Measurements from ENCODE around the gene OR4F17. TPM values are rescaled to one million over a fixed set of nuclear protein-coding genes. Genes with fewer than 3 reads are reported as not detected.
"Not testable (repeated sequence)": the region's sequence is repeated elsewhere in the genome, so short reads cannot be mapped to it uniquely, and the experiment has no call there.

OR4F17 gene, protein sequence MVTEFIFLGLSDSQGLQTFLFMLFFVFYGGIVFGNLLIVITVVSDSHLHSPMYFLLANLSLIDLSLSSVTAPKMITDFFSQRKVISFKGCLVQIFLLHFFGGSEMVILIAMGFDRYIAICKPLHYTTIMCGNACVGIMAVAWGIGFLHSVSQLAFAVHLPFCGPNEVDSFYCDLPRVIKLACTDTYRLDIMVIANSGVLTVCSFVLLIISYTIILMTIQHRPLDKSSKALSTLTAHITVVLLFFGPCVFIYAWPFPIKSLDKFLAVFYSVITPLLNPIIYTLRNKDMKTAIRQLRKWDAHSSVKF
- total RNA-seq (2014; rRNA removed; shearing (Covaris generic); ENCODE audit: low replicate concordance): not detected in 2 replicates

DNA sequence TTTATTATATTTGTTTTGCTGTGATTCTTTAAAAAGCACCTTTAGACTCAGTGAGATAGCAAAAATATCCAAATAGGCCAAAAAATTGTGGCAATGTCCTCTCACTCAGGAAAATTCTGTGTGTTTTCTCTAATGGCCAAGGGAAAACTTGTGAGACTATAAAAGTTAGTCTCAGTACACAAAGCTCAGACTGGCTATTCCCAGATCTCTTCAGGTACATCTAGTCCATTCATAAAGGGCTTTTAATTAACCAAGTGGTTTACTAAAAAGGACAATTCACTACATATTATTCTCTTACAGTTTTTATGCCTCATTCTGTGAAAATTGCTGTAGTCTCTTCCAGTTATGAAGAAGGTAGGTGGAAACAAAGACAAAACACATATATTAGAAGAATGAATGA is at the start of gene OR4F17:
OR4F17 (plus strand) TSS at position 301 of the 400 bp plus-strand sequence. CDS start 3,575 bp downstream, outside the sequence.
- not testable (repeated sequence) for H3K4me3 ChIP-seq, H3K27me3 ChIP-seq, DNase-seq, H3K9me3 ChIP-seq, H3K36me3 ChIP-seq

DNA sequence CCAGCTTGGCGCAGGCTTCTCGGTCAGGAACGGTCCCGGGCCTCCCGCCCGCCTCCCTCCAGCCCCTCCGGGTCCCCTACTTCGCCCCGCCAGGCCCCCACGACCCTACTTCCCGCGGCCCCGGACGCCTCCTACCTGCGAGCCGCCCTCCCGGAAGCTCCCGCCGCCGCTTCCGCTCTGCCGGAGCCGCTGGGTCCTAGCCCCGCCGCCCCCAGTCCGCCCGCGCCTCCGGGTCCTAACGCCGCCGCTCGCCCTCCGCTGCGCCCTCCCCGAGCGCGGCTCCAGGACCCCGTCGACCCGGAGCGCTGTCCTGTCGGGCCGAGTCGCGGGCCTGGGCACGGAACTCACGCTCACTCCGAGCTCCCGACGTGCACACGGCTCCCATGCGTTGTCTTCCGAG is 36.1 kb upstream of the OR4F17 start:
- H3K4me3 ChIP-seq, H3K36me3 ChIP-seq, H3K27me3 ChIP-seq, H3K9me3 ChIP-seq: not testable (repeated sequence)
- peak; percentile 45 for DNase-seq

DNA sequence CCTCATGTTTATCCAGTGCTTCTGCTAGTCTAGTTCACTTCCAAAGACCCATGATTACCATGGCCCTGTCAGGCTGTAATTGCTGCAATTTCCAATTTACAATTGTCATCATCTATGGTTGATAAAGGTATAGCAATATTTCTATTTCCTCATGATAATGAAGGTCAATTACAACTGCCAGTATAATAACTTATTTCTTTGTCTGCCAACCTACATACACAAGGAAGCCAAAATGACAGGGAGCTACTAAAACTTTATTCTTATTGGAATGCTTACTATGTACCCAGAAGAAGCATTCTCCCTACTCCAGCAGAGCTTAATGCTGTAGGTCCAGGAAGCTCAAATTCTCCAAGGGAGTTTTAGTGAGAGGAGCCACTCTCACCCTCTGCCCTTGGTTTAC is 24.0 kb upstream of the OR4F17 start:
- DNase-seq, H3K9me3 ChIP-seq, H3K4me3 ChIP-seq, H3K36me3 ChIP-seq, H3K27me3 ChIP-seq: not testable (repeated sequence)

DNA sequence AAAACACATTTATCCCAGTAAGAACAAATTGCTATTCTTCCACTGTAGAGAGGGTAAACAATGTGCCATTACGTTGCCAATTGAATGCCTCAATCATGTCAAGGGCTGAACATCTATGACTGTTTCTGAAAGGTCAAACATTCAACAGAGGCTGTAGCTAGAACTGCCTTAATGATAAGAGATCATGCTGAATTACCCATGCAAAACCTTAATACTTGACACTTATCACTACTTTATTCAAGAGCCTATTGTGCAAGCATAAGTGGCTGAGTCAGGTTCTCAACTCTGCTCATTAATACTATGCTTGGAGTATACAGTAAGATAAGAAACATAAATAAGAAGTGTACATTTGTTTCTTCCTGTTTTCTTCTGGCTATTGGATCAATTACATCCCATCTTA is 23.3 kb upstream of the OR4F17 start:
- not testable (repeated sequence) for H3K27me3 ChIP-seq, DNase-seq

DNA sequence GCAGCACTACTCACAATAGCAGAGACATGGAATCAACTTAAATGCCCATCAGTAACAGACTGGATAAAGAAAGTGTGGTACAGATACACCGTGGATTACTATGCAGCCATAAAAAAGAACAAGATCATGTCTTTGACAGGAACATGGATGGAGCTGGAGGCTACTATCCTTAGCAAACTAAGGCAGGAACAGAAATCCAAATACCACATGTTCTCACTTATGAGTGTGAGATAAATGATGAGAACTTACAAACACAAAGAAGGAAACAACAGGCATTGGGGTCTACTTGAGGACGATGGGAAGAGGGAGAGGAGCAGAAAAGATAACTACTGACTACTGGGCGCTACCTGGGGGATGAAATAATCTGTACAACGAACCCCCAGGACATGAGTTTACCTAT is 16.2 kb upstream of the OR4F17 start:
- not testable (repeated sequence) for H3K36me3 ChIP-seq, H3K4me3 ChIP-seq, DNase-seq, H3K9me3 ChIP-seq, H3K27me3 ChIP-seq

More for the DNA sequence above, 23.3 kb upstream of the OR4F17 start:
- not testable (repeated sequence) for H3K36me3 ChIP-seq, H3K4me3 ChIP-seq, H3K9me3 ChIP-seq

DNA sequence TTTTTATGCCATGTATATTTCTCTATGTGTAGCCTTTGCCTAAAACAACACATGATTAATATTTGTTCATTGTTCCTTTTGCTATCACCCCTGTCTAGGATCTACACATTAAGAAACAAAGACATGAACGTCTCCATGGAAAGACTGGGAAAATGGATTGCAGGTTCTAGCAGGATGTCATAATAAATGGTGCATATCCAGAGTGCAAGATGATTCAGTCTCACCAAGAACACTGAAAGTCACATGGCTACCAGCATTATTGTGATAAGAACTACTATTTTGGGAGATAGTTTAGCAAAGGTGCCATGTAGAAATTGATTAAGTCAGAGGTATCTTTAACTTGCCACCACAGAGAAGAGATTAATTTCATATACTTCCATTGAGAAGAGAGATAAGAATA is 12.1 kb upstream of the OR4F17 start:
- H3K4me3 ChIP-seq, H3K36me3 ChIP-seq, DNase-seq, H3K9me3 ChIP-seq, H3K27me3 ChIP-seq: not testable (repeated sequence)

DNA sequence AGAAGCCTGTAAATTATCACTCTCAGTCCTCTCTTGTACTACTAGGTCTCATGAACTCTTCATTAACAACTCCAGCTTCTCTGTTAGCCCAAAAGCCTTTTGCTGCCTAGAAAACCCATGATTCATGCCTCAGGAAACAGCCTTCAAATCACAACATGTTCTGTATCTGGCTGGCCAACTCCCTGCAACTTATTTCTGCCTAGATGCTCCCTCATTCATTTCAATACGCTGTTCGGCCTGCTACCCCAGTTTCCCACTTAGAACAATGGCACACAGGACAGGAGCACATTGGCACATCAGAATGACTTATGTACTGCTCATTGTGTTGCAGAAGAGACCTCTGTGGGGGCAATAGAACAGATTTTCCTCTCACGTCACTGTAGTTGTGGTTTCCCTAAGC is 9.3 kb upstream of the OR4F17 start:
- H3K9me3 ChIP-seq, H3K4me3 ChIP-seq, DNase-seq, H3K27me3 ChIP-seq, H3K36me3 ChIP-seq: not testable (repeated sequence)

DNA sequence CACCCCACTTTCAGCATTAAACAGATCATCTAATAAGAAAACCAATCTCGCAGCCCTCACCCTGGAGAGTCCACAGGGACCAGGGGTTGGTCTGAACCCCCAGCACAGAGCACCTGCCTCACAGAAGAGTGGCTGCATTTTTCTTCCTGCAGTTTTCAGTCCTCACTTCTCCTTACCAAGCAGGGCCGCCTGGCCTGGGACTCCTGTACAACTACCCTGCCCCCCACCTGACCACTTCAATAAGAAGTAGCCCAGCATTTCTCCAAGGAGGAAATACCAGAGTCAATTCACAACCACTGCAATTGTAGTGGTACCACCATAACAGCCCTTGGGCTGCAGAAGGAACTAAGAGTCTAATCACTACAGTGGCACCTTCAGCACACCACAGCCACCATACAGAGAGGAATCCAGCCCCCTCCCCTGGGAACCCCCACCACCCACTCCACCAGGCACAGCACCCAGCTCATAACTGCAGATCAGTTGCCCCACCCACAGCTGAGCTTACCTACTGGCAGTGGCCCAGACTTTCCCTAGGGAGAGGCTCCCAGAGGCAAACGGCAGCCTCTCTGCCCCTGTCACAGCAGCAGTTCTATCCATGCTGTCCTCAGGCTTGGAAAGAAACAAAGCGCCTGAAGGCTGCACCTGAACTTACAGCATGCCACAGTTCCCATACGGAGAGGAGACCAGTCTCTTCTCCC is 13.7 kb downstream of the OR4F17 start:
- not testable (repeated sequence) for H3K9me3 ChIP-seq

More for the DNA sequence above, 13.7 kb downstream of the OR4F17 start:
- not testable (repeated sequence) for H3K4me3 ChIP-seq, H3K36me3 ChIP-seq, H3K27me3 ChIP-seq, DNase-seq

Other genes starting within 250 kb of the OR4F17 start
- gene PLPP2, start 184.3 kb downstream of the OR4F17 start, total RNA-seq (2014; rRNA removed; shearing (Covaris generic); ENCODE audit: low replicate concordance): 8.3 and 22.0 TPM in 2 replicates
- gene MIER2, start 237.7 kb downstream of the OR4F17 start, total RNA-seq (2014; rRNA removed; shearing (Covaris generic); ENCODE audit: low replicate concordance): 3.5 and 3.6 TPM in 2 replicates

Measured in MG63 (cell line).